Heart left ventricle (tissue), 16 donors: ENCODE measurements around the gene USP50. TPM values are rescaled to one million over a fixed set of nuclear protein-coding genes. Genes with fewer than 3 reads are reported as not detected.

Experiments used
- ATAC-seq, 4 donors: fragments of 200-7000 bp; cut with Tn5 transposase; one replicate each; pipeline ENCODE4 v1.9.1; 2020 to 2022; ENCODE audit warnings: moderate library complexity in 4 of 4, mild to moderate bottlenecking in 3 of 4, moderate number of reproducible peaks in 1 of 4
- DNase-seq, 5 donors: peaks; one replicate each; pipeline ENCODE4 v3.0.0-alpha.2; 2020
- H3K27ac ChIP-seq, 12 donors: fragments of 200-600 bp; sonication (generic) in 4 of 12; one replicate each; pipeline versions ENCODE4 v1.5.0 to v1.8.0; 2016 to 2022; ENCODE audit warnings: mild to moderate bottlenecking in 2 of 12
- H3K27me3 ChIP-seq, 9 donors: fragments of 200-600 bp; sonication (generic) in 2 of 9; one replicate each; pipeline versions ENCODE4 v1.5.1 to v1.8.0; 2016 to 2022; ENCODE audit warnings: mild to moderate bottlenecking in 3 of 9
- H3K36me3 ChIP-seq, 9 donors: fragments of 200-600 bp; sonication (generic) in 2 of 9; one replicate each; pipeline versions ENCODE4 v1.5.0 to v1.8.0; 2018 to 2022; ENCODE audit warnings: mild to moderate bottlenecking in 2 of 9
- H3K4me1 ChIP-seq, 12 donors: fragments of 200-600 bp; sonication (generic) in 4 of 12; one replicate each; pipeline versions ENCODE4 v1.5.0 to v1.8.0; 2016 to 2022; ENCODE audit warnings: mild to moderate bottlenecking in 3 of 12
- H3K4me3 ChIP-seq, 12 donors: fragments of 200-600 bp; sonication (generic) in 4 of 12; one replicate each; pipeline versions ENCODE4 v1.5.0 to v1.8.0; 2017 to 2022; ENCODE audit warnings: mild to moderate bottlenecking in 9 of 12, moderate library complexity in 4 of 12
- H3K9me3 ChIP-seq, 12 donors: fragments of 200-600 bp; sonication (generic) in 4 of 12; one replicate each; pipeline versions ENCODE4 v1.5.0 to v1.8.0; 2016 to 2022; ENCODE audit warnings: mild to moderate bottlenecking in 1 of 12
- POLR2A ChIP-seq, 2 donors: fragments of 450-650 bp; IDR thresholded peaks; one replicate each; pipeline ENCODE4 v1.6.1; 2017; ENCODE audit warnings: antibody characterized with exemption in 2 of 2, mild to moderate bottlenecking in 2 of 2, moderate library complexity in 2 of 2
- WGBS, 4 donors: extraction: QIAGEN DNeasy Blood & Tissue Kit in 2 of 4; methylation state at CpG; one replicate each; pipeline versions ENCODE4 v1.1.5 to v1.1.7; 2013 to 2018; 5-methylcytosine and 5-hydroxymethylcytosine counted together
- intact Hi-C, 10 donors: fragments of 100-400 bp; cut with DNase I; formaldehyde crosslinking; loops; one replicate each; pipeline versions ENCODE4 v1.11.1 to v1.14.2; 2022
- polyA plus RNA-seq, 2 donors: library from polyadenylated mRNA; stranded (reverse); fragments of 200-250 nt; gene quantifications; one replicate each; pipeline ENCODE4 v1.2.3, GENCODE V29; 2013
- total RNA-seq, 9 donors: library from RNA; depleted of rRNA in 2 of 9; stranded (reverse); fragments of >200 nt in 2 of 9; fragmentation: NEBNext Ultra II Directional in 3 of 9; extraction: Animal tissue kit (Norgen Biotek cat#: 25700) in 3 of 9; gene quantifications; one replicate each; pipeline versions ENCODE4 v1.1.0 to v1.2.4, GENCODE V29; 2016 to 2023
- TF ChIP-seq, protein P1 (sequence below), 12 donors: fragments of 200-600 bp; sonication (generic) in 4 of 12; IDR thresholded peaks; one replicate each; pipeline versions ENCODE4 v1.5.0 to v1.8.0; 2018 to 2022; ENCODE audit warnings: antibody characterized with exemption in 12 of 12, mild to moderate bottlenecking in 5 of 12
- donor health status: ischemic (EF 13 %, LVEDD 7.1; RV severe dilation, severe dysfunction).
- donor health status: healthy with polysubstance abuse.
- donor health status: DM: no; HTN: yes; CAD: no.
- donor health status: DM: no; HTN: no; CAD: no.
- donor health status: ischemic (EF 25% LVEDD 6.9; RV normal size, moderate dysfunction).
- donor health status: ischemic (EF 25% LVEDD 5.7; RV mildly dilated, moderate dysfunction).
- donor health status: healthy.
- donor health status: DM: yes; HTN: yes; CAD: no.
- donor health status: ischemic (EF 35%, LVEDD 5.7; RV mildly dilated, moderate dysfunction).
- donor health status: nonischemic (EF 11% LVEDD 7.7; RV severe dilation, severe dysfunction).
- donor health status: DM: yes; HTN: yes; CAD: no.
- donor health status: PGD.
- donor health status: ischemic (EF 29% LVEDD 5.4; RV normal size, mild dysfunction).
- donor health status: nonischemic (EF 23%, LVEDD 6.1; RV moderate dilation, normal function).

The USP50 gene
- total and polyA plus RNA-seq, 11 donors: 0.50 to 2.2 (median 0.93) TPM; not detected in 5

DNA sequence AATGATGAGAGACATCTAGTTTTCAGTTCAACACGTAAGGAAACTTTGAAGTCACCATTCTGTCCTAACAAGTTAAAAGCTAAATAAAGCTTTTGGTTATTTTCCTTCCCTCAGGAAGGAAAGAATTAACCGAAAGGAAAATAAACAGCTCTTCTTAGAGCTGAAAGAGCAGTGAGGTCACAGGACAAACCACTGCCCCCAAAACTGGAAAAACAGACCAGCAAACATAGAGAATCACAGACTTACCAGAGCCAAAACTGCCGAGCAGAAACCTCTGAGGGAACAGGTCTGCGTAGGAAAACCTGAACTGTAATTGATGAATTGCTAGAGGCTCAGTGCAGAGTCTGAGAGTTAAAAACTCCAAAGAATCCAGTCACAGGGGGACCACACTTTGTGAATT lies 14.7 kb downstream of the USP50 start:
- H3K4me1 ChIP-seq: no peaks in the 10 kb centered on the region
- intact Hi-C loops: no loop called here
- no peak overlapping the region for H3K4me3 ChIP-seq
- H3K27me3 ChIP-seq: no peaks in the 10 kb centered on the region
- H3K9me3 ChIP-seq: peaks cover 0 to 2% (median 0%) of the 10 kb centered on the region in 12 donors
- H3K27ac ChIP-seq: no peak overlapping the region
- no peaks in the 10 kb centered on the region for H3K36me3 ChIP-seq
- DNase-seq (no peak), ATAC-seq (no peak)
- TF ChIP-seq POLR2A (IDR thresholded peaks at IDR 0.05): no peak
- TF ChIP-seq, protein P1, sequence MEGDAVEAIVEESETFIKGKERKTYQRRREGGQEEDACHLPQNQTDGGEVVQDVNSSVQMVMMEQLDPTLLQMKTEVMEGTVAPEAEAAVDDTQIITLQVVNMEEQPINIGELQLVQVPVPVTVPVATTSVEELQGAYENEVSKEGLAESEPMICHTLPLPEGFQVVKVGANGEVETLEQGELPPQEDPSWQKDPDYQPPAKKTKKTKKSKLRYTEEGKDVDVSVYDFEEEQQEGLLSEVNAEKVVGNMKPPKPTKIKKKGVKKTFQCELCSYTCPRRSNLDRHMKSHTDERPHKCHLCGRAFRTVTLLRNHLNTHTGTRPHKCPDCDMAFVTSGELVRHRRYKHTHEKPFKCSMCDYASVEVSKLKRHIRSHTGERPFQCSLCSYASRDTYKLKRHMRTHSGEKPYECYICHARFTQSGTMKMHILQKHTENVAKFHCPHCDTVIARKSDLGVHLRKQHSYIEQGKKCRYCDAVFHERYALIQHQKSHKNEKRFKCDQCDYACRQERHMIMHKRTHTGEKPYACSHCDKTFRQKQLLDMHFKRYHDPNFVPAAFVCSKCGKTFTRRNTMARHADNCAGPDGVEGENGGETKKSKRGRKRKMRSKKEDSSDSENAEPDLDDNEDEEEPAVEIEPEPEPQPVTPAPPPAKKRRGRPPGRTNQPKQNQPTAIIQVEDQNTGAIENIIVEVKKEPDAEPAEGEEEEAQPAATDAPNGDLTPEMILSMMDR (IDR thresholded peaks at IDR 0.05): no peak
- 54 to 67% (median 57%) methylated on average over 4 of the region's 4 CpGs for WGBS, 4 donors

DNA sequence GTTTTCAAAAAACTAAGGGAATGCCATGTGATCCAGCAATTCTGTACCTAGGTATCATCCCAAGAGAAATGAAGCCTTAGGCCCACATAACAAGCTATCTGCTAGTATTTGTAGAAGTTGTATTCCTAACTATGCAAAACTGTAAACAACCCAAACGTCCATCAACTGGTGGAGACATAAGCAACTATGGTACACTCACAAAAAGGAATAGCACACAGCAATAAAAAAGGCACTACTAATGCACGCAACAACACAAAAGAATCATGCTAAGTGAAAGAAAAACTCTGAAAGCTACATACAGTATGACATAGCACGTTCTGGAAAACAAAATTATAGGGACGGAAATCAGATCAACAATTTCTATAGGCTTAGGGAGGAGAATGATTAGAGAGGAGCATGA lies 15.3 kb downstream of the USP50 start:
- no peaks in the 10 kb centered on the region for H3K36me3 ChIP-seq
- no peak for DNase-seq
- TF ChIP-seq, protein P1 (IDR thresholded peaks at IDR 0.05): no peak
- no peak for TF ChIP-seq POLR2A (IDR thresholded peaks at IDR 0.05)
- ATAC-seq: no peak
- intact Hi-C loops: no loop called here
- H3K4me3 ChIP-seq: no peak overlapping the region
- H3K9me3 ChIP-seq: peaks cover 0 to 2% (median 0%) of the 10 kb centered on the region in 12 donors
- no peaks in the 10 kb centered on the region for H3K27me3 ChIP-seq
- H3K27ac ChIP-seq: no peak overlapping the region
- WGBS, 4 donors: 88 to 93% (median 92%) methylated on average over 4 of the region's 4 CpGs
- H3K4me1 ChIP-seq: no peaks in the 10 kb centered on the region

DNA sequence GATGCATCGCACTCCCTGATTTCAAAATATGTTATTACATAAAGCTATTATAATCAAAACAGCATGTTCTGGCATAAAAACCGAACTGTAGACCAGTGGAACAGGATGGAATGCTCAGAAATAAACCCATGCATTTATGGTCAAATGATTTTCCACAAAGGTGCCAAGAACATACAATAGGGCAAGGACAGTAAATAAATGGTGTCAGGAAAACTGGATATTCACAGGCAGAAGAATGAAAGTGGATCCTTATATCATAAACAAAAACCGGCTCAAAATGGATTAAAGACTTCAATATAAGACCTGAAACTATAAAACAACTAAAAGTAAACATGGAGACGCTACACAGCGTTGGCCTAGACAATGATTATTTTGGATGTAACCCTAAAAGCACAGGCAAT lies 22.6 kb downstream of the USP50 start:
- H3K27ac ChIP-seq: no peak overlapping the region
- DNase-seq (no peak), ATAC-seq (no peak)
- intact Hi-C loops: no loop called here
- no peak overlapping the region for H3K4me3 ChIP-seq
- H3K36me3 ChIP-seq: no peaks in the 10 kb centered on the region
- whole genome bisulfite sequencing, 4 donors: 76 to 79% (median 77%) methylated on average over 5 of the region's 5 CpGs
- no peaks in the 10 kb centered on the region for H3K4me1 ChIP-seq
- TF ChIP-seq, protein P1 (IDR thresholded peaks at IDR 0.05): no peak
- TF ChIP-seq POLR2A (IDR thresholded peaks at IDR 0.05): no peak
- H3K9me3 ChIP-seq: peaks cover 0 to 5% (median 0%) of the 10 kb centered on the region in 12 donors
- no peaks in the 10 kb centered on the region for H3K27me3 ChIP-seq

GRCh38 chr15:50519740-50520425 lies 26.6 kb downstream of the USP50 start:
- ATAC-seq (no peak), DNase-seq (no peak)
- 52 to 69% (median 61%) methylated on average over 7 of the region's 7 CpGs for WGBS, 4 donors
- Histone ChIP-seq H3K4me1 (no peaks in the 10 kb centered on the region), H3K9me3 (peaks cover 0 to 12% (median 3%) of the 10 kb centered on the region in 12 donors), H3K4me3 (no peak overlapping the region), H3K36me3 (no peaks in the 10 kb centered on the region), H3K27me3 (no peaks in the 10 kb centered on the region), H3K27ac (no peak overlapping the region)
- TF ChIP-seq, protein P1 (IDR thresholded peaks at IDR 0.05): no peak
- no peak for TF ChIP-seq POLR2A (IDR thresholded peaks at IDR 0.05)
- intact Hi-C loops: no loop called here
